GM12875 (cell line): ENCODE data around the gene HIVEP3.

Experiments
- H3K4me3 ChIP-seq: one replicate; pipeline ENCODE4 v1.5.1; 2011; ENCODE audit warnings: low read depth, low read length, control low read depth
- CTCF ChIP-seq: IDR thresholded peaks from 2 replicates; pipeline ENCODE4 v1.5.1; 2011; ENCODE audit warnings: low read depth, mild to moderate bottlenecking, control low read depth, inconsistent platforms, low read length, moderate library complexity, borderline replicate concordance; ENCODE audit not compliant: insufficient read depth

The HIVEP3 gene

DNA sequence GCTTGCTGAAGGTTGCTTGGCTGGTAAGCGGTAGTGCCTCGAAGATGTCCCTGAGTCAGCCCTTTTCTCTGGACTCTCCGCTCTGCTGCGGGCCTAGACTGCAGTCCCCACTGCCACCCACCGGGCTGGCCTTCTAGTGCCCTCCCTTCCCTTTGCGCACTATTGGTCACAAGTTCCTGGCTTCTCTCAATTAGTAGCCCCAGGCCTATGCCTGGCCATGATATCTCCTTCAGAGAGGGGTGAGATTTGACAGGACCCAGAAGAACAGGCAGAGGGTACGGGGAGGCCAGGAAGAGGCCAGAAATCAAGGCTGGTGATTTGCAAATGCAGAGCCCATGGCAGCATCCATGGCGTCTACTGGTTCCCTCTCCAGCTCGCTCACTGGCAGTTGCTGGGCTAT lies 207.7 kb downstream of the HIVEP3 start:
- no peak overlapping the region for H3K4me3 ChIP-seq

GRCh38 chr1:41709873-41710272 lies 208.8 kb downstream of the HIVEP3 start:
- no peak for TF ChIP-seq CTCF
- no peak overlapping the region for H3K4me3 ChIP-seq

More for the DNA sequence above, 207.7 kb downstream of the HIVEP3 start:
- TF ChIP-seq CTCF = no peak

DNA sequence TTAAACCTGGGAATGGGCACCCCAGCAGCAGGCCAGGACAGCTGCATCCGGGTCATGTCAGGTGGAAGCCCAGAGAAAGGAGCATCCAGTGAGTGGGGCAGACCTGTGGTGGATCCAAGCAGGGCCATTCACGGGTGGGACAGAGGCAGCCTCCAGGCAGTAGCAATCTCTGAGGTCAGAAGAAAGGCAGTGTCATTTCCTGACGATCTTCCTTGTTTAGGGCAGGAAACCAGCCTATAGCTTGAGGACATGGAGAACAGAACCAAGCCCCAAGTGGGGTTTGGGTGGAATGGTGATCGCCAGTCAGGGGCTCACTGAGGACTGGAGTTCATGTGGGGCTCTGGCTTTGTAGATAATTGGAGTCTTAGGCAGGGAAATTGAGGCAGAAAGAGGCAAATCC lies 209.4 kb downstream of the HIVEP3 start:
- no peak overlapping the region for H3K4me3 ChIP-seq
- no peak for TF ChIP-seq CTCF

GRCh38 chr1:41708332-41708731 lies 210.4 kb downstream of the HIVEP3 start:
- no peak overlapping the region for H3K4me3 ChIP-seq
- TF ChIP-seq CTCF = no peak

- H3K4me3 ChIP-seq = no peak overlapping the region
- TF ChIP-seq CTCF = no peak
Observed at GRCh38 chr1:41707793-41708192, 210.9 kb downstream of the HIVEP3 start.

- H3K4me3 ChIP-seq = no peak overlapping the region
- no peak for TF ChIP-seq CTCF
Observed at GRCh38 chr1:41705798-41706197, 212.9 kb downstream of the HIVEP3 start.

DNA sequence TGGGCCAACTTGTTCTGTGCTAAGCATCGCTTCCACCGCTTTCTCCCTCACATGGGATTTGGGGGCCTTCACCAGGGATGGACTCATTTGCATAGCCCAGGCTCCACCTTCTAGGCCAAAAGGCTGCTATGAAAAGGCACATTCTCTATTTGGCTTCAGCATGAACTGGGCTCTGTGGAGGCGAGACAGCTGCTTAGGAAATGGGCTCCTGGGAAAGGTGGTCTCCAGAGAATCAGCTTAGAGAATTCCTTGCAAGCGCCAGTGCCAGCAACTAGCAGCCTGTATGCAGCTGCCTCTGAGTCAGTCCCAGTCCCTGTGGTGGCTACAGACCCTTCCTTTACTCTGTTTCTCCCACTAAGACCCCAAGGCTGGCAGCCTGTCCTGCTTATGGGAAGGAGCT lies 214.5 kb downstream of the HIVEP3 start:
- TF ChIP-seq CTCF = no peak

More for the DNA sequence above, 214.5 kb downstream of the HIVEP3 start:
- H3K4me3 ChIP-seq = no peak overlapping the region
